K562 (cell line): ENCODE results near the gene SEZ6L. TPM values are rescaled to one million over a fixed set of nuclear protein-coding genes. Genes with fewer than 3 reads are reported as not detected.

Experiments used
- ATAC-seq: fragments of 200-7000 bp; cut with Tn5 transposase; 3 replicates; pipeline ENCODE4 v1.9.1; 2020; ENCODE audit warnings: moderate library complexity
- BruUV-seq: library from RNA; stranded (reverse); fragments of 400-500 nt; replicated peaks from 2 replicates; lab custom pipeline; 2021; lab: Mats Ljungman, UMichigan
- CTCF ChIA-PET: fragments of 300-600 bp; formaldehyde crosslinking; extraction: SDS; loops from one replicate; lab custom pipeline; 2021; ENCODE audit warnings: low intra/inter-chr PET ratio; lab: Yijun Ruan, JAX
- POLR2A ChIA-PET: fragments of 300-600, 350-650 bp; sonication (Branson Sonifier 250); formaldehyde crosslinking; extraction: SDS; loops from one replicate; lab custom pipeline; 2021; ENCODE audit warnings: antibody characterized with exemption, inconsistent platforms; lab: Yijun Ruan, JAX
- DNase-seq, 4 experiments: peaks; one replicate each; pipeline versions ENCODE4 v3.0.0 to v3.0.0-alpha.2; 2011 to 2018; ENCODE audit warnings: low spot score in 3 of 4, mixed read lengths in 3 of 4; ENCODE audit errors: extremely low read depth in 1 of 4
- FAIRE-seq: peaks from 2 replicates; lab custom pipeline; 2011; peaks lifted over from hg19 to GRCh38; lab: Jason Lieb, UNC
- H2AFZ ChIP-seq: 2 replicates; pipeline ENCODE4 v1.6.0; 2011; ENCODE audit warnings: low read depth, low read length, control low read depth, inconsistent platforms
- H3K27ac ChIP-seq: fragments of 200-600 bp; 3 replicates; pipeline ENCODE4 v1.8.0; 2011; ENCODE audit warnings: low read depth, mild to moderate bottlenecking, control low read depth, inconsistent platforms, low read length, moderate library complexity, mixed read lengths; ENCODE audit errors: extremely low read depth
- H3K27me3 ChIP-seq, 2 experiments: fragments of 300-600 bp in 1 of 2; 2 replicates in 1 of 2; 3 replicates in 1 of 2; pipeline versions ENCODE4 v1.6.0 to v1.8.0; 2011; ENCODE audit warnings: inconsistent platforms in 2 of 2, low read length in 2 of 2, mild to moderate bottlenecking in 1 of 2, mixed read lengths in 1 of 2, moderate library complexity in 1 of 2; ENCODE audit not compliant: control insufficient read depth in 2 of 2, insufficient read depth in 2 of 2
- H3K36me3 ChIP-seq: fragments of 300-600 bp; 3 replicates; pipeline ENCODE4 v1.8.0; 2011; ENCODE audit warnings: mild to moderate bottlenecking, low read length, inconsistent platforms; ENCODE audit not compliant: control insufficient read depth, insufficient read depth
- H3K4me1 ChIP-seq, 2 experiments: fragments of 200-600 bp in 1 of 2; replicated peaks in 1 of 2; 2 replicates in 1 of 2; 3 replicates in 1 of 2; pipeline versions ENCODE4 v1.5.1 to v1.8.0; 2011; ENCODE audit warnings: inconsistent platforms in 2 of 2, low read length in 2 of 2, mild to moderate bottlenecking in 1 of 2, mixed read lengths in 1 of 2, moderate library complexity in 1 of 2; ENCODE audit not compliant: control insufficient read depth in 2 of 2, insufficient read depth in 2 of 2
- H3K4me2 ChIP-seq: 2 replicates; pipeline ENCODE4 v1.6.1; 2011; ENCODE audit warnings: low read length, control low read depth, inconsistent platforms, mixed read lengths; ENCODE audit not compliant: insufficient read depth
- H3K4me3 ChIP-seq: fragments of 200-600 bp; sonication (generic), shearing (Covaris generic); 2 replicates; pipeline ENCODE4 v1.5.1; 2016; ENCODE audit warnings: control low read depth, inconsistent platforms
- H3K79me2 ChIP-seq: fragments of 200-600 bp; 3 replicates; pipeline ENCODE4 v1.8.0; 2011; ENCODE audit warnings: low read length, inconsistent platforms; ENCODE audit not compliant: control insufficient read depth, insufficient read depth
- H3K9ac ChIP-seq, 2 experiments: 2 replicates each; pipeline versions ENCODE4 v1.6.0 to v1.6.1; 2011; ENCODE audit warnings: low read depth in 2 of 2, low read length in 2 of 2, control low read depth in 1 of 2, inconsistent platforms in 1 of 2, mild to moderate bottlenecking in 1 of 2, mixed read lengths in 1 of 2; ENCODE audit not compliant: insufficient read depth in 1 of 2
- H3K9me1 ChIP-seq: one replicate; pipeline ENCODE4 v1.6.0; 2011; ENCODE audit warnings: inconsistent platforms, mild to moderate bottlenecking, low read length, moderate library complexity; ENCODE audit not compliant: control insufficient read depth, insufficient read depth
- H3K9me3 ChIP-seq: replicated peaks from 2 replicates; pipeline ENCODE4 v1.5.1; 2011; ENCODE audit warnings: low read depth, low read length, inconsistent platforms; ENCODE audit not compliant: control insufficient read depth, insufficient read depth
- H4K20me1 ChIP-seq: replicated peaks from 2 replicates; pipeline ENCODE4 v1.6.1; 2011; ENCODE audit warnings: low read length, inconsistent platforms, mixed read lengths; ENCODE audit not compliant: control insufficient read depth, insufficient read depth
- FOXP1 ChIP-seq: sonication (generic); formaldehyde crosslinking; IDR thresholded peaks from 2 replicates; pipeline ENCODE4 v1.8.0; 2022; ENCODE audit warnings: mild to moderate bottlenecking, missing genetic modification reagents
- MLX ChIP-seq, 2 experiments: fragments of 450-650 bp in 1 of 2; sonication (generic) in 1 of 2; formaldehyde crosslinking; conservative IDR thresholded peaks; 2 replicates each; pipeline versions ENCODE4 v1.4.0 to v1.8.1; 2020 to 2022; ENCODE audit warnings: mild to moderate bottlenecking in 1 of 2, missing genetic modification reagents in 1 of 2
- RBM34 ChIP-seq: fragments of 200-400 bp; formaldehyde crosslinking; IDR thresholded peaks from 2 replicates; pipeline ENCODE4 v1.6.1; 2018; ENCODE audit warnings: low read length, borderline replicate concordance; ENCODE audit not compliant: insufficient read depth
- RERE ChIP-seq: sonication (generic); formaldehyde crosslinking; IDR thresholded peaks from 2 replicates; pipeline ENCODE4 v1.8.0; 2023; ENCODE audit warnings: missing genetic modification reagents, mild to moderate bottlenecking, borderline replicate concordance
- RUNX1 ChIP-seq: sonication (generic); IDR thresholded peaks from 2 replicates; pipeline ENCODE4 v1.6.1; 2016; ENCODE audit warnings: antibody characterized with exemption, low read depth
- SIN3A ChIP-seq, 2 experiments: fragments of 150-350 bp in 1 of 2; IDR thresholded peaks; 2 replicates each; pipeline ENCODE4 v1.6.1; 2011 to 2016; ENCODE audit warnings: borderline replicate concordance in 2 of 2, low read depth in 2 of 2, low read length in 2 of 2, mild to moderate bottlenecking in 2 of 2, moderate library complexity in 2 of 2; ENCODE audit not compliant: control insufficient read depth in 1 of 2
- TCF7 ChIP-seq: sonication (generic); IDR thresholded peaks from 2 replicates; pipeline ENCODE4 v1.6.1; 2016; ENCODE audit warnings: antibody characterized with exemption, borderline replicate concordance
- TOE1 ChIP-seq, 2 experiments: fragments of 450-650 bp in 1 of 2; sonication (generic) in 1 of 2; formaldehyde crosslinking in 1 of 2; IDR thresholded peaks; 2 replicates each; pipeline versions ENCODE4 v1.7.1 to v1.8.0; 2016 to 2022; ENCODE audit warnings: borderline replicate concordance in 2 of 2, mild to moderate bottlenecking in 2 of 2, antibody characterized with exemption in 1 of 2, inconsistent platforms in 1 of 2, low read depth in 1 of 2, missing genetic modification reagents in 1 of 2, moderate library complexity in 1 of 2
- ZNF174 ChIP-seq: fragments of 250-450 bp; sonication (Bioruptor Pico); IDR thresholded peaks from 2 replicates; pipeline ENCODE4 v1.4.0; 2020; ENCODE audit warnings: mild to moderate bottlenecking
- ZNF274 ChIP-seq: IDR thresholded peaks from 2 replicates; pipeline ENCODE4 v1.6.1; 2011; ENCODE audit warnings: low read depth, mild to moderate bottlenecking, low read length, moderate library complexity, borderline replicate concordance
- ZNF830 ChIP-seq: fragments of 250-450 bp; sonication (Bioruptor Pico); IDR thresholded peaks from 2 replicates; pipeline ENCODE4 v1.5.0; 2021; ENCODE audit warnings: mild to moderate bottlenecking
- WGBS: fragments of 100-300 bp; shearing (Covaris generic); methylation state at CpG from one replicate; pipeline ENCODE4 v1.1.6; 2016; ENCODE audit warnings: low coverage, mixed read lengths; ENCODE audit not compliant: insufficient coverage; ENCODE audit errors: missing lambda C conversion rate; 5-methylcytosine and 5-hydroxymethylcytosine counted together
- in situ Hi-C: fragments of 300-500 bp; cut with MboI; formaldehyde crosslinking; loops from 4 replicates; pipeline ENCODE4 v1.15.0; 2018; ENCODE audit warnings: inconsistent platforms, mixed read lengths
- intact Hi-C: fragments of 100-400 bp; cut with micrococcal nuclease; formaldehyde crosslinking; loops from 2 replicates; pipeline ENCODE4 v1.14.2; 2022
- polyA plus RNA-seq, 8 experiments: library from polyadenylated mRNA; depleted of rRNA in 4 of 8; stranded (reverse) in 5 of 8; unstranded in 3 of 8; fragments of >200 nt; fragmentation: Nextera tagmentation in 2 of 8; fragmentation: Illumina TruSeq in 1 of 8; extraction: Ambion mirVana in 2 of 8; extraction: Trizol in 1 of 8; gene quantifications; 2 replicates each; pipeline versions ENCODE4 v1.2.1 to v1.2.3, GENCODE V29; 2011 to 2014; ENCODE audit warnings: inconsistent platforms in 1 of 8, missing spikeins in 1 of 8
- total RNA-seq, 7 experiments: library from RNA; depleted of rRNA in 6 of 7; stranded (reverse); fragments of >200 nt in 6 of 7; fragmentation: Illumina TruSeq in 2 of 7; extraction: Trizol in 2 of 7; gene quantifications; 2 replicates each; pipeline versions ENCODE4 v1.2.1 to v1.2.3, GENCODE V29; 2011 to 2021; ENCODE audit warnings: low replicate concordance in 1 of 7
- TF ChIP-seq, protein P1 (sequence below): sonication (generic); formaldehyde crosslinking; IDR thresholded peaks from 2 replicates; pipeline ENCODE4 v1.8.0; 2023; ENCODE audit warnings: mild to moderate bottlenecking, missing genetic modification reagents

SEZ6L gene
- total and polyA plus RNA-seq, 9 of the 15 experiments (the other 6 are each of a cell fraction or from before 2014, with no cell fraction given): not detected

- in situ Hi-C loops (no loop called here), intact Hi-C loops (no loop called here)
- H3K4me3 ChIP-seq: no peak overlapping the region
- TF ChIP-seq RERE (CRISPR knock-in tag) (no peak), ZNF274 (no peak), SIN3A (IDR thresholded peaks at IDR 0.05; ENCODE audit: borderline replicate concordance in 2 of 2, control insufficient read depth in 1 of 2, low read depth in 2 of 2, low read length in 2 of 2) (no peak), TOE1 (IDR thresholded peaks at IDR 0.05; ENCODE audit: borderline replicate concordance) (no peak), TOE1 (CRISPR knock-in tag; IDR thresholded peaks at IDR 0.05; ENCODE audit: borderline replicate concordance, low read depth) (no peak), ZNF830 (CRISPR knock-in tag) (no peak), FOXP1 (CRISPR knock-in tag) (no peak), RUNX1 (no peak), MLX (CRISPR knock-in tag; conservative IDR thresholded peaks at IDR 0.05) (no peak), TCF7 (no peak), RBM34 (no peak), ZNF174 (CRISPR knock-in tag) (no peak)
- TF ChIP-seq, protein P1, sequence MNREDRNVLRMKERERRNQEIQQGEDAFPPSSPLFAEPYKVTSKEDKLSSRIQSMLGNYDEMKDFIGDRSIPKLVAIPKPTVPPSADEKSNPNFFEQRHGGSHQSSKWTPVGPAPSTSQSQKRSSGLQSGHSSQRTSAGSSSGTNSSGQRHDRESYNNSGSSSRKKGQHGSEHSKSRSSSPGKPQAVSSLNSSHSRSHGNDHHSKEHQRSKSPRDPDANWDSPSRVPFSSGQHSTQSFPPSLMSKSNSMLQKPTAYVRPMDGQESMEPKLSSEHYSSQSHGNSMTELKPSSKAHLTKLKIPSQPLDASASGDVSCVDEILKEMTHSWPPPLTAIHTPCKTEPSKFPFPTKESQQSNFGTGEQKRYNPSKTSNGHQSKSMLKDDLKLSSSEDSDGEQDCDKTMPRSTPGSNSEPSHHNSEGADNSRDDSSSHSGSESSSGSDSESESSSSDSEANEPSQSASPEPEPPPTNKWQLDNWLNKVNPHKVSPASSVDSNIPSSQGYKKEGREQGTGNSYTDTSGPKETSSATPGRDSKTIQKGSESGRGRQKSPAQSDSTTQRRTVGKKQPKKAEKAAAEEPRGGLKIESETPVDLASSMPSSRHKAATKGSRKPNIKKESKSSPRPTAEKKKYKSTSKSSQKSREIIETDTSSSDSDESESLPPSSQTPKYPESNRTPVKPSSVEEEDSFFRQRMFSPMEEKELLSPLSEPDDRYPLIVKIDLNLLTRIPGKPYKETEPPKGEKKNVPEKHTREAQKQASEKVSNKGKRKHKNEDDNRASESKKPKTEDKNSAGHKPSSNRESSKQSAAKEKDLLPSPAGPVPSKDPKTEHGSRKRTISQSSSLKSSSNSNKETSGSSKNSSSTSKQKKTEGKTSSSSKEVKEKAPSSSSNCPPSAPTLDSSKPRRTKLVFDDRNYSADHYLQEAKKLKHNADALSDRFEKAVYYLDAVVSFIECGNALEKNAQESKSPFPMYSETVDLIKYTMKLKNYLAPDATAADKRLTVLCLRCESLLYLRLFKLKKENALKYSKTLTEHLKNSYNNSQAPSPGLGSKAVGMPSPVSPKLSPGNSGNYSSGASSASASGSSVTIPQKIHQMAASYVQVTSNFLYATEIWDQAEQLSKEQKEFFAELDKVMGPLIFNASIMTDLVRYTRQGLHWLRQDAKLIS (CRISPR knock-in tag): no peak
These were observed 28.2 kb downstream of the SEZ6L start for GRCh38 chr22:26197425-26197824.

More at GRCh38 chr22:26197425-26197824, 28.2 kb downstream of the SEZ6L start:
- Histone ChIP-seq H2AFZ (no peak overlapping the region), H3K4me1 (no peaks in the 10 kb centered on the region), H3K9me3 (no peaks in the 10 kb centered on the region), H3K27me3 (no peaks in the 10 kb centered on the region), H4K20me1 (no peaks in the 10 kb centered on the region), H3K9me1 (no peaks in the 10 kb centered on the region), H3K36me3 (no peaks in the 10 kb centered on the region), H3K27ac (no peak overlapping the region), H3K9ac (no peak overlapping the region), H3K79me2 (no peaks in the 10 kb centered on the region), H3K4me2 (no peak overlapping the region)
- POLR2A ChIA-PET: no interaction called here
- no peak for DNase-seq
- FAIRE-seq: no peak
- 0% methylated on average over 1 of the region's 1 CpG for WGBS
- ATAC-seq: no peak
- CTCF ChIA-PET: no interaction called here
- no TSS peak for BruUV-seq
